HG03460 (cell line): ENCODE data around the gene RDH13.
A peak's percentile ranks its signal among the peaks of the same experiment; 100 is the strongest.

Source experiments
- ATAC-seq: cut with Tn5 transposase; IDR thresholded peaks from one replicate; pipeline ENCODE4 v1.9.1; 2021; ENCODE audit not compliant: unreplicated experiment

The RDH13 gene

DNA sequence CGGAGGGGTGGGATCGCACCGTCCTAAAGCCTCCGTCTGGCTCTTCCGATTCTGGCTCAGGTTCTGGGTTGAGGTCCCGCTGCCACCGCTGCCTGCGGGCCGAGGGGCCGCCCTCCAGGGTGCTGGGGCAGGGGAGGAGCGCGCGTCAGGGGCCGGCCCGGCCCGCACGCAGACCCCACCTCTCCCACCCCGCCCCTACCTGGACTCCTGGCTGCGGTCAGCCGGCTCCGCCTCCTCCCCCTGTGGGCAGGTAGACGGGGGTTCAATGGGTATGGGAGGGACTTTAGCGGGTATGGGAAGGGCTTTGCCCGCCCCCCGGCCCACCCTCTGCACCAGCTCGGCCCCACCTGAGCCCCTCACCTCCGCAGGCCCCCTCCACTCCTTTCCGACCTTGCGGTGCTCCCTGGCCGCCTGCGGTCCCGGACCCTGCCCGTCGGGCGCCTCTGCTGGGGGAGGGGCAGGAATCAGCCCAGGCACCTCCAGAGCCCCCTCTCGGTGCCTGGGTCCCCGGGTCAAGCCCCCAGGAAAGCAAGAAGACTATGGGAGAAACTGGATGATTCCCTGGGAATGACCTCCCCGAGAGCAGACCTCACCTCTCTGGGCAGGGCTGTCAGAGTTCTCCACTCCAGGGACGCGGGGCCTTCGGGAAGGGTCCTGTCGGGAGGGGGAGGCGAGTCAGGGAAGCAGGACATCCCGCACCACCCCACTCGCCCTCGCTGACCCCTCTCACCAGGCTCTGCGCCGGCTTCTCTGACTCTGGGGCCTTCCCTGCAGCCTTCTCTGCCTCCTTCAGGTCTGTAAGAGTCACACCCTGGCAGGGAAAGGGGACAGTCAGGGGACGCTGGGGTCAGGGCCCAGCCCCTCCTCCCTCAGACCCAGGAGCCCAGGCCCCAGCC is 29.7 kb upstream of the RDH13 start:
- no peak for ATAC-seq

DNA sequence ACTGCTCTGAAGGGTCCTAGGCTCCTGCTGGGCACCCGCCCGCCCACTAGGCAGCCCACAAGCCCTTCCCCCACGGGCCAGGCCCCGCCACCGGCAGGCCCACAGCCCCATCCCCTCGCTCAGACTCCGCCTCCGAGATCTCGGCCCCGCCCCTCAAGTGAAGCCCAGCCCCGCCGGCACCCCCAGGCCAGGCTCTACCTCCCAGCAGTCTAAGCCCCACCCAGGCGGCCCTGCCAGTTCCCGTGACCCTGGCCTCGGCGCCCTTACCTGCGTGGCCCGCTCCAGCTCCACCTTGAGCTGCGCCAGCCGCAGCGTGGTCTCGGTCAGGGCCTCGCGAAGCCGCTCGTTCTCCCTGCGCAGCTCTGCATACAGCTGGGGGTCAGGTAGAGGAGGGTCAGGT is 29.0 kb upstream of the RDH13 start:
- ATAC-seq = no peak

DNA sequence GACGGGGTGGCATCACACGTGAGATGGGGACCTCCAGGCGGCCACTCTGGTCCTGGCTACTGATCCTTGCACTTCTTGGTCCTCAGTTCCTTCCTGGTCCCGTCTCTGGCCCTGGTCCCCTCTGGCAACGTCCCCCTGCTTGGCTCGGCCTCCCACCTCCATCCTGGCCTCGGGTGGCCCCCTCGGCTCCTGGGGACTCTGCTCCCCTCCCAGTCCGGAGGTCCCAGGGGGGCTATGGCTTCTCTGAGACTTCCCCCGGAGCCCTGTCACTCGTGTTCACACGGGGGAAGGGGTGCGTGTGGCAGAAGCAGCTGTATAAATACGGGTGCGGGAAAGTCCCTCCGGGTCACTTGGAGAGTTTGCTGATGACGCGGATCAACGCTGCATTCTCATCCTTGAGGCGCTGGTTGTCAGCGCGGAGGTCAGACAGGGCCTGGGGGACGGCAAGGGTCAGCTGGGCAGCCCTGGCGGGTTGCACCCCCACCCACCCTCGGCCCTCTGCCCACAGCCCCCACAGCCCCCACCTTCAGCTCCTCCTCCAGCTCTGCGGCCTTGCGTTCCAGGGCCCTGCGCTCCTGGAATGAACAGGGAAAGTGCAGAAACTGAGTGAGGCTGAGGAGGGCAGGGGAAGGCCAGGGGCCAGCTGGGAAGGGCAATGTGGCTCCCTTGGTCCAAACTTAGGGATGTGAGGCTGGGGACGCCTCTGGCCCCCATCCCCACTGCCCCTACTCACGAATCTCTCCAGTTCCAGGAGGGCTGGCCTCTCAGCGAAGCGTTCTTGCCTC is 28.4 kb upstream of the RDH13 start:
- ATAC-seq = no peak

DNA sequence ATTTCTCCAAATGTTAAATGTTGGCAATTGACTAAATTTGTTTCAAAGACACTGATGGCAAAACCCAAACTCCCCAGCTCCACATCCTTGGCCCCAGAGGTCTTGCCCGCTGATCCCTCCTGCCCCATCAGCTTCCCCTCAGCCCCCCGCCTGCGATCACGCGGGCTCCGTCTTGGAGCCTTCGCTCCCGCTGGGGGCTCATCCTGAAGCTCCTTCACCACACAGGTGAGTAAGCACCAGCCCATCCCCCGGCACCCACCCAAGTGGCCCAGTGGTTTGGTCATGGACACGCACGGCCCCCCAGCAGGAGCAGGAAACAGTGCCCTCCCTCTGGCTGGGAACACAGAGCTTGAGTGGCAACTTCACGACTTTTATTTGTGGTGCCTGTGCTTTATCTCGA is 27.6 kb upstream of the RDH13 start:
- no peak for ATAC-seq

DNA sequence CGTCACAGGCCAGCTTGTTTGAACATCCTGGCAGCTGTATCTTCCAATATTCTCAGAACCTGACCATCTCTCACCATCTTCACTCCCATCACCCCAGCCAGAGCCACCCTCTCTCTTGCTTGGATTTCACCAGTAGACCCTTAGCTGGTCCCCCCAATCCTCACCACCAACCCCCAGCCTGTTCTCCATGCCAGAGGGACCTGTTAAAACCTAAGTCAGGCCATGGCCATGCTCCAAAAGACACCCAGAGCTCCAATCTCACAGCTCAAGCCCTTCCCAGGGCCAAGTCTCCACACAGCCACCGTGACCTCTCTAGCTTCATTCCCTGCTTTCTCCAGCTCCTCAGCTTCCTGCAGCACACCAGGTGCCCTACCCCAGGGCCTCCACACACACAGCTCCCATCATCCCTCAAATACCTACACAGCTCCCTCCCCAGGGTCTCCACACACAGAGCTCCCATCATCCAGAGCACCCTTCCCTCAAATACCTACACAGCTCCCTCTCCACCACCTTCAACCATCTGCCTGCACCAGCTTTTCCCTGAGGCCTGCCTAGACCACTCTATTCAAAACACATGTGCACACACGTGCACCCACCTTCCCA is 26.5 kb upstream of the RDH13 start:
- ATAC-seq = no peak

DNA sequence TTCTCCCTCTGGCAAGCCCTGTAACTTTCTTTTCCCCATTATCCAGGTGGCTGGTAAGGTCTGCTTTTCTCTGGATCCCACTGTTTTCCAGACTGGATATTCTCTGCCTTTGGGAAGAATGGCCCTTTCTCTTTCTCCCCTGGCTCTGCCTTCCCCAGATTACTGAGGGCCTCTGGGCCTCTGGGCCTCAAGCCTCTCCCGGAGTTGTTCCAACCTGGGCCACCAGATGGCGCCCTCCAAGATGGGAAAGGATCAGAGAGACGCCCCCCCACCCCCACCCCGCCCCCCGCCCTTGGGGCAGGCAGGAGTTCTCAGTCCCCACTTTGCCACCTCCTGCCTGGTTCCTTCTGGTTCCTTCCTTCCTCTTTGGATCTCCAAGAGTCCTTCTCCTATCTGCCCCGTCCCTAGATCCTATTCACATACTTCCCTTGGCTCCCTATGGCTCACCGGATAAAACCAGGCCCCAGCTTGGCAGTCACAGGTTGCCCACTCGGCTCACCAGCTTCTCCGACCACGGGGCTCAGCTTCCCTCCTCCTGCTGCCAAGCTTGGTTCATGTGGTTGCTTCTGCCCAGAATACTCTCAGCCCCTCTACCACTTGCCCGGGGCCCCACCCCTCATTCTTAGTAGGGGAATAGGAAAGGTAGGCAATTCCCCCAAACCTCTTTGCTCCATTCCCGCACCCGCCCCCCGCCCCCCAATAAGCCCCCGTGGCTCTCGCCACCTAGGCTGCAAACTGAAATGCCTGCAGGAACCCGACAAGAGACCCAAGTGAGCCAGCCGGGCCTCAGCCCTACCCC is 25.8 kb upstream of the RDH13 start:
- no peak for ATAC-seq

DNA sequence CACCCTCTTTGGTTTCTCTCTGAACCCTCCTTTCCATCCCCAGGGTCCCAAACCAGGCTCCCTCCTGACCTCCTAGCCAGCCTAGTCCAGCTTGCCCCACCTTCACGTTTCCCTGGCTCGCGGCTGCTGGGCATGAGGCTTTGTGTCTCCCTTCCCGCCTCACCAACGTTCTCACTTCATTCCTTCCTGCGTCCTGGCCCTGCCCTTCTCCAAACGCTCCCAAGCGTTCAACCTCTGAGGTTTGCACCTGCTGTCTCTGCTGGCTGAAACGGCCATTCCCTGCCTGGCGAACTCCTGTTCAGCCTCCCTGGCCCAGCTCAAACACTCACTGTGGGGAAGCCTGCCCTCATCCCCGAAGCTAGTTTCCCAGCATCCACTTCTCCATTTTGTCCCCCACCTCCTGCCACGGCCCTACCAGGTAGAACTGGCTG is 25.1 kb upstream of the RDH13 start:
- ATAC-seq = no peak

DNA sequence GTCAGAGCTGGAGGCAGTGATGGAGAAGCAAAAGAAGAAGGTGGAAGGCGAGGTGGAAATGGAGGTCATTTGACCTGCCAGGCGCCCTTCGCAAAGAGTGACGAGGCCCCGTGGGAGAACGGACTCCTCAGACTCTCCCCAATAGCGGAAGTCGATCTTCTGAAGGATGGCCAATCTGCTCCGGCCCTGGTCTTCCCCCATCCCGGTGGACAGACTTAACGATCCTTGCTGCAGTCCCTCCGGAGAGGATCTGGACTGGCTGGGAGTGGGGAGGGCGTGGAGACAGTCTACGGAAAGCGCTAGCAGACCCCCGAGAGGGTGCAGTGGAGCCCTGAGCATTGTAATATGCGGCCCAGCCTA is 24.6 kb upstream of the RDH13 start:
- ATAC-seq = no peak

DNA sequence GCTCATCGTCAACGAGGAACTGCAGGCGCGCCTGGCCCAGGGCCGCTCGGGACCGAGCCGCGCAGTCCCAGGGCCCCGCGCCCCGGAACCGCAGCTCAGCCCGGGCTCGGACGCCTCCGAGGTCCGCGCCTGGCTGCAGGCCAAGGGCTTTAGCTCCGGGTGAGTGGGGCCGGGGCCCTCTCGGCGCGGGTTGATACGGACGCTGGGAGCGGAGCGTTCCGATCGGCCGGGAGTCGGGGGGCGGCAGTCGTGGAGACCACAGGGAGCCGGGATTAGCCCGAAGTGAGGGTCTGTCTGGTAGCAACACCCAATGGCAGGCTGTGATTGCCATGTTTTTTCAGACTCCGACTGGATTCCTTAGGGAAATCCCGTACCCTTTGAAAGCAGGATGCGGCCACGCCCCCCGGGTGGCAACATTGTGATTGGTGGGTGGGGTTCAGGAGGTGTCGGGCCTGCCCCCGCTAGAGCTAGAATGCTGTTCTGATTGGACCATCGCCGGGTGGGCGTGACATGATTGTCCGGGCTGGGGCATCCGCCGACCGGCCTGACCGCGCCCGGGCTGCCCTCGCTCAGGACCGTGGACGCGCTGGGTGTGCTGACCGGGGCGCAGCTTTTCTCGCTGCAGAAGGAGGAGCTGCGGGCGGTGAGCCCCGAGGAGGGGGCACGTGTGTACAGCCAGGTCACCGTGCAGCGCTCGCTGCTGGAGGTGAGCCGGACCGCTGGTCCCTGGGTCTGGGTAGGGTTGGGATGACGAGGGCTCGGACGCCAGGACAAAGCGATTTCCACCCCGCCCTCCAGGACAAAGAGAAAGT is 24.0 kb upstream of the RDH13 start:
- ATAC-seq = no peak

DNA sequence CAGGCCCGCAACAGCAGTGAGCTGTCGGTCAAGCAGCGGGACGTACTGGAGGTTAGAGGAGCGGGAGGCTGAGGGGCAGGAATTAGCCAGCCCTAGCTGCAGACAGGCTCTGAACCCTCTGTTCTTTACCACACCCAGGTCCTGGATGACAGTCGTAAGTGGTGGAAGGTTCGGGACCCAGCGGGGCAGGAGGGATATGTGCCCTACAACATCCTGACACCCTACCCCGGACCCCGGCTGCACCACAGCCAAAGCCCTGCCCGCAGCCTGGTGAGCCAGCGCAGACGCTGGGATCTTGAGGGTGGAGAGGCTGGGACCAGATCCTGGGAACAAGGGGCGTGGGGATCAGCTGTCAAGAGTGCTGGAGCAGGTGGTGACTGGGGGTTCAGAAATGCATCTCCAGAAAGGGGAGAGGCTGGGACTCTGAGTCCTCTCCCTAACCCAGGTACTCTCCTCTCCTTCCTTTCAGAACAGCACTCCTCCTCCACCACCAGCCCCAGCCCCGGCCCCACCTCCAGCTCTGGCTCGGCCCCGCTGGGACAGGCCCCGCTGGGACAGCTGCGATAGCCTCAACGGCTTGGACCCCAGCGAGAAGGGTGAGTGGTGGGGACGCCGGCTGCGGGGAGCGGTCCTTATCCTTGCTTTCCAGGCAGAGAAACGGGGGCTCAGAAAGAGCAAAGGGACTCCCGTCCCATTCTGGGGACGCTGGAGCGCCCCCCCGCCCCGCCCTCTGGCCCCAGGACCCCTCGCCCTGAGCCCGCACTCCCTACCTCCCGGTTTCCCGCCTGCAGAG is 23.2 kb upstream of the RDH13 start:
- no peak for ATAC-seq

DNA sequence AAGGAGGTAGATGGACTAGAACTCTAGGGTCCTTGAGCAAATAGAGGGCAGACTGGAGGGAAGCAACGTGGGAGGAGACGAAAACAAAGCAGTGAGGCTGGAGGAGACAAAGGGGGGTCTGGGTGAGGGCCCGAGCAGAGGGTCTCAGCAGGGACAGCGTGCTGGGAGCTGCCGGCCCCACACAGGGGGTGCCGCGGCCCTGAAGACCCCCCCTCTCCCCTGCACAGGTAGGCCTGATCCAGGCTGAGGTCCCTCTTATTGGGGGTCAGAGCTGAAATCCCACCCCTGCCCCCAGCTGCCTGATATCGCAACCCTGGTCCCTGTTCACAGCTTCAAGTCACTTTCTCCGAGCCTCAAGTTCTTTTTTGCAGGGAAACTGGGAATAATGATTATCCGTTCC is 21.5 kb upstream of the RDH13 start:
- ATAC-seq = no peak

DNA sequence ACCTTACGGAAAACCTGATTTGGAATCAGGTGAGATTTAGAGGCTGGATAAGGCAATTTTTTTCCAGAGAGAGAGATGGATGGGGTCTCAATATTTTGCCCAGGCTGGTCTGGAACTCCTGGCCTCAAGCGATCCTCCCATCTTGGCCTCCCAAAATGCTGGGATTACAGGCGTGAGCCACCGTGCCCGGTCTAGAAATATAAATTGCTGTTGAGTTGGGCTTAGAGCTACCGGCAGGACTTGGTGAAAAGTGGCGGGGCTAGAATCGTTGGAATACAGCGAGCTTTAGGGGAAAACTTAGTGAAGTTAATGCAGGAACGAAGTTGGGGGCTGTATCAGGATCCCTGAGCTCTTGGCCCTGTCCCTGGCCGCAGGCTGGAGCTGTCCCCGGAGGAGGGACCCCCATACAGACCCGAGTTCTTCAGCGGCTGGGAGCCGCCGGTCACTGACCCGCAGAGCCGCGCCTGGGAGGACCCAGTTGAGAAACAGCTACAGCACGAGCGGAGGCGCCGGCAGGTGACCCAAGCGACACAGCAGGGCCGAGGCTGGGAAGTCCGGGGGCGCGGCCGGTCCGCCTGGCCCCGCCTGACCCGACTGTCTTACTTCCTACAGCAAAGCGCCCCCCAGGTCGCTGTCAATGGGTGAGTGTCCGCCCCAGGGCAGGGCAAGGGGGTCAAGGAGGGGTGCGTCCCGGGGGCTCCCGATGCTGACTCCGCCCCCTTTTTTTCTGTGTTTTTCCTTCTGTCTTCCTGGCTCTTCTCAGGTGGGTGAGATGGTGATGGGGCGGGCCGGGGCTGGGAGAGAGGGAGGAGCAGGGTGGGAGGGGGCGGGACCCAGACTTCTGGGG is 20.3 kb upstream of the RDH13 start:
- no peak for ATAC-seq

DNA sequence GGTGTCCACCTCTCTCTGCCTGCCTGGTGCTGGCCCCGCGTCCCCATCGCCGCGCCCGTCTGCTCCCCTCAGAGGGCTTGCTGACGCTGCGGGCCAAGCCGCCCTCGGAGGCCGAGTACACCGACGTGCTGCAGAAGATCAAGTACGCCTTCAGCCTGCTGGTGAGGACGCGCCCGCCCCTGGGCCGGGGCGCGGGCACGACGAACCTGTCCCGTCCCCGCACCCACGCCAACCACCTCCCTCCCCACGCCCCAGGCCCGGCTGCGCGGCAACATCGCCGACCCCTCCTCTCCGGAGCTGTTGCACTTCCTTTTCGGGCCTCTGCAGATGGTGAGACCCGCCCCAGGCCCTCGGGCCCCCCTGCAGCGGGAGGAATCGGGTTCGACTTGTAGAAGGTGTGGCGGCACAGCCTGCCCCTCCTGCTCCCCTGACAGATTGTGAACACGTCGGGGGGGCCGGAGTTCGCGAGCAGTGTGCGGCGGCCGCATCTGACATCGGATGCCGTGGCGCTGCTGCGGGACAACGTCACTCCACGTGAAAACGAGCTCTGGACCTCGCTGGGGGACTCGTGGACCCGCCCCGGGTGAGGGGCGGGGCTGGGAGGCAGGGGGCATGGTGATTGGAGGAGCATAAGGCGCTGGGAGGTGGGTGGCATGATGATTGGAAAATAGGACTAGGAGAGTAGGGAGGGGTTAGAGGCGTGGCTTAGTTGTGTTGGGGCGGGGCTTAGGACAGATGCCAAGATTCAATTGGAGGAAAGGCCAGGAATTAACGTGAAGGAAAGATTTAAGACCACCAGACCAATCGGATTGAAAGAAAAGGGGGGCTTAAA is 19.3 kb upstream of the RDH13 start:
- no peak for ATAC-seq

DNA sequence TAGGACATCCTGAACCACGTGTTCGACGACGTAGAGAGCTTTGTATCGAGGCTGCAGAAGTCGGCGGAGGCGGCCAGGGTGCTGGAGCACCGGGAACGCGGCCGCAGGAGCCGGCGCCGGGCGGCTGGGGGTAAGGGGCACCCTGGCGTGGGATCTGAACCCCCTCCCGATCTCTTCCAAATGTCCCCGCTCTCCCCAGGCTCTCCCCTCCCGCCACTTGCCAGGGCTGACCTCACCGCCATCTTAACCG is 18.7 kb upstream of the RDH13 start:
- no peak for ATAC-seq

DNA sequence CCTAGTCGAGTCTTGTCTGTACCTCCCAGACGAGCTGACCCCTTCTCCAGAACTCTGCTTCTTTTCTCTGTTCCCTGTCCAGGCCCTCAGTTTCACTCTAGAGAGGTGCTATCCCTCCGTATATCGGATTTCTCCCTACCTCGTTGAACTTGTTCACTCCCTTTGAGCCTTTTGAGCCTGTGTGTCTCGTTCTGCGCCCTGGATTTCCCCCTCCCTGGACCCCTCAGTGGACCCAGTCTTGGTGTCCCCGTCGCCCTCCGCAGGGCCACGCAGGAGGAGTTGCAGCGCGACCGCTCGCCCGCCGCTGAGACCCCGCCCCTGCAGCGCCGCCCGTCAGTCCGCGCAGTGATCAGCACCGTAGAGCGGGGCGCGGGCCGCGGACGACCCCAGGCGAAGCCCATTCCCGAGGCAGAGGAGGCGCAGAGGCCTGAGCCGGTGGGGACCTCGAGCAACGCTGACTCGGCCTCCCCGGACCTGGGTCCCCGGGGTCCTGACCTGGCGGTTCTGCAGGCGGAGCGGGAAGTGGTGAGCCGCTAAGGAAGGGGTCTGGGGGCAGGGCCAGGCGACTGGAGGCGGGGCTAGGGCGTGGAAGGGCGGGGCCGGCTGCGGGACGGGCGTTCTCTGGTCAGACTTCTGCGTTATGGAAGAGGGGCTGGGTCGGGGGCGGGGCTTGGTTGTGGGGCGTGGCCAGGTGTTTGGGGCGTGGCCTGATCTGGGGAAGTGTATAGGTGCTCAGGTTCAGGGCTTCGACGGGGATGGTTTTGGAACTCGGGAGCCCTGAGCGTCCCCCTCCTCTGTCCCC is 18.2 kb upstream of the RDH13 start:
- peak; percentile 53 for ATAC-seq

DNA sequence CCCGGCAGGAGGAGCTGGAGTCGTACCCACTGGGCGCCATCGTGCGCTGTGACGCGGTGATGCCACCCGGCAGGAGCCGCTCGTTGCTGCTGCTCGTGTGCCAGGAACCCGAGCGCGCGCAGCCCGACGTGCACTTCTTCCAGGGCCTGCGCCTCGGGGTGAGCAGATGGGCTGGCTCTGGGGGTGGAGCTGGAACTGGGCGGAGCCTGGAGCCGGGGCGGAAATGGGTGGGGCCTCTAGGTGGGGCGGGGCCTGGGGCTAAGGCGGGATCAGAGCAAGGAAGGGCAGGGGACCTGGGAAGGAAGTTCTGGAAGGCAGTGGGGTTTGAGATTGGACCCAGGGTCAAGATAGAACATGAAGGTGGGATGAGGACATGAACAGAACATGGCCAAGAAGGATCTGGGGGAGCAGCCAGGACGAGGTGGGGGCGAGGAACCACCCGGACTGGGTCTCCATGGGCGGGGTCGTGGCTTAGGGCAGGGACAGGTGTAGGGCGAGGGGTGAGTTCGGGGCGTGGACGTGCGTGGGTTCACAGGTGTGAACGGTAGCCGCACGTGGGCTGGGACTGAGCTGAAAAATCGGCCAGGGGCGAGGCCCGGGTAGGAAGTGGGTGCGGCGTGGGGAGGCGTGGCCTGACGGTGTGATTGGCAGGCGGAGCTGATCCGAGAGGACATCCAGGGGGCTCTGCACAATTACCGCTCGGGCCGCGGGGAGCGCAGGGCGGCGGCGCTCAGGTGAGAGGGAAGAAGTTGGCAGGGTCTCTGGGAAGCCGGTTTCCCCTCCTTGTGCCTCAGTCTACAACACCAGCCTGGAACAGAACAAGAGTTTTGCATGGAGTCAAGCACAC is 17.4 kb upstream of the RDH13 start:
- ATAC-seq = no peak
